Measurements from ENCODE around the gene YPEL1.

The YPEL1 gene, protein sequence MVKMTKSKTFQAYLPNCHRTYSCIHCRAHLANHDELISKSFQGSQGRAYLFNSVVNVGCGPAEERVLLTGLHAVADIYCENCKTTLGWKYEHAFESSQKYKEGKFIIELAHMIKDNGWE

DNA sequence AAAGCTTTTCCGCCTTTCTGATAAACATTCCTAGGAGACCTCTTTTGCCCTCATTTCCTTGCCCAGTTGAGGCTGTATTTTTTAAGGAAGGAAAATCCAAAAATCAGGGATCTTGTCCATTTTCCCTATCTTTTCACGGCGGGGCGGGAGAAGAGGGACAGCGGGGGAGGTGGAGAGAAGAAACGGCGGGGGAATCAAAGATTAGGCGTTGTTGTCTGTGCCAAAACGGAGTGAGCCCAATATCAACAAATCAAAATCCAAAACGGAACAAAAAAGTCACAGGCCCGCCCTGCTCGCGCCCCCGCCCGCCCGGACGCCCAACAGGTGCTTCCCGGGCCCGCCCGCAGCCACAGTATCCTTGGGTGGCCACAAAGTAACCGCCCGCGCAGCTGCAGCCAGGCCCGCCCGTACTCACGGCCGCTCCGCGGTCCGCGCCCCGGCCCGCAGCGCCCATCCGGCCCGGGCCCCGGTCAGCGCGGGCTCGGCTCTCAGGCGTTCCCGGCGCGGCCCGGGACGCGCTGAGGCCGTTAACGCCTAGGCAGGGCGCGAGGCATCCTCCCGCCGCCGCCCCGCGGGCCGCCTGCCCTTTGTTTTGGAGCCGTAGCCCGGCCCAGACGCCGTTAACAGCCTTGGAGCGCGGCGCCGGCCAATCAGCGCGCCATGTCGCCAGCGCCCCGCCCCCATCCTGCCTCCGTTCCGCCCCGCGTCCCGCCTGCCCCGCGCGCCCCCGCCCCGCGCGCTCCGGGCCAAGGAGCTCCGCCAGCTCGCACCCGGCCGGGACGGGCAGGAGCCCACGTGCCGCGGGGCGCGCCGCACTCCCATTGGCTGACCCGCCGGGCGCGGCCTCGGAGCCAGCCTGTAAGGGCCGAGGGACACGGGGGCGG, at the start of gene YPEL1:
TSS of gene YPEL1 (minus strand) at position 595 of the 884 bp plus-strand sequence. CDS start 25,050 bp downstream, outside the sequence.
- Histone ChIP-seq H3K4me2 (peak within 1 kb of the TSS; percentile 87 to 100 (median 95)), H3K27me3 (no peaks in the 10 kb centered on the region), H3K36me3 (peaks cover 0 to 14% (median 7%) of the 10 kb centered on the region in 11 experiments; a peak in 7 of 22 replicates), H4K20me1 (peaks cover 0 to 2% (median 0%) of the 10 kb centered on the region in 11 experiments; a peak in 2 of 22 replicates), H3K27ac (peak within 1 kb of the TSS; percentile 53 to 98 (median 95); a peak in 21 of 22 replicates), H3K4me1 (peaks cover 9 to 85% (median 70%) of the 10 kb centered on the region in 10 experiments), H3K4me3 (peak within 1 kb of the TSS; percentile 64 to 78 (median 71)), H3K9me3 (replicated peaks in 1 of 11) (peaks cover 0 to 9% (median 5%) of the 10 kb centered on the region in 11 experiments; a peak in 14 of 22 replicates), H3K9ac (peak within 1 kb of the TSS; percentile 75 to 94 (median 92))
- no peak for TF ChIP-seq Cebpa-rat (IDR thresholded peaks at IDR 0.05)

DNA sequence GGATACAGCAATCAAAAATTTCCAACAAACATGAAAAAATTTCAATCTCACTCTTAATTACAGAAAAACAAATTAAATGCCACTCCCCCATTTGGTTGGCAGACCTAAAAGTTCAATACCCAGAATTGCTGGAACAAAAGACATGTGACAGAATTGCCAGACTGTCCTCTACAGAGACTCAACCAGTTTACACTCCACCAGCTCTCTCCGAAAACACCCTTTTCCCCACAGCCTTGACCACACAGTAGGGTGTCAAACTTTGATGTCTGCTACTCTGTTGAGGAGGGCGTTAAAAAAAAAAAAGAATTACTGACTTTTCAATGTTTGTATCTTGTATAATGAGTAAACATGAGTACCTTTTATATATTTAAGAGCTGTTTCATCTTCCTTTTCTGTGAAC, 44.7 kb upstream of the YPEL1 start:
- Histone ChIP-seq H4K20me1 (peaks cover 0 to 45% (median 0%) of the 10 kb centered on the region in 11 experiments; a peak in 4 of 22 replicates), H3K4me3 (no peak overlapping the region), H3K9me3 (replicated peaks in 1 of 11) (peaks cover 0 to 20% (median 7%) of the 10 kb centered on the region in 11 experiments; a peak in 13 of 22 replicates), H3K27ac (peak overlapping the region in 3 of 11 experiments; percentile 20 to 63 (median 54); a peak in 3 of 22 replicates), H3K36me3 (peaks cover 60 to 96% (median 77%) of the 10 kb centered on the region in 11 experiments), H3K27me3 (no peaks in the 10 kb centered on the region), H3K9ac (no peak overlapping the region), H3K4me1 (peaks cover 9 to 58% (median 52%) of the 10 kb centered on the region in 10 experiments), H3K4me2 (peak overlapping the region in 6 of 11 experiments; percentile 53 to 70 (median 60); a peak in 10 of 22 replicates)
- TF ChIP-seq Cebpa-rat (IDR thresholded peaks at IDR 0.05), result no peak

DNA sequence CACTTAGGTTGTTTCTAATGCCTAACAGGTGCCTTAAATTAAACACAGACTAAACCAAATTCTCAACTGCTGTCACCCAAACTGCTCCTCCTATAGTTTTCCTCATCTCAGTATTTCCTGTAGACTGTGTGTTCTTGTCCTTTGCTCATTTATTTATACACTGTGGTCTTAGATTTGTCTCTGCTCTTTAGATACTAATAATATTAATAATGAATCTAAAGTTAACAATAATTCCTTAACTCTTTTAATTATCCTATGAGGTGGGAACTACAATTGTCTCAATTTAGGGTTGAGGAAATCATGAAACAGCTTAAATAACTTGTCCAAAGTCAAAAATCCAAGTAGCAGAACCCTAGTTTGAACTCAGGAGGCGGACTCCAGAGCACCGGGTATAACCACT, 43.9 kb upstream of the YPEL1 start:
- no peak for TF ChIP-seq Cebpa-rat (IDR thresholded peaks at IDR 0.05)
- Histone ChIP-seq H3K4me1 (peaks cover 16 to 64% (median 57%) of the 10 kb centered on the region in 10 experiments), H4K20me1 (peaks cover 0 to 38% (median 0%) of the 10 kb centered on the region in 11 experiments; a peak in 4 of 22 replicates), H3K36me3 (peaks cover 60 to 88% (median 72%) of the 10 kb centered on the region in 11 experiments), H3K9ac (no peak overlapping the region), H3K9me3 (replicated peaks in 1 of 11) (peaks cover 0 to 21% (median 11%) of the 10 kb centered on the region in 11 experiments; a peak in 8 of 22 replicates), H3K4me3 (no peak overlapping the region), H3K27ac (0 out of 22 replicates have a peak overlapping the region, but pooled peaks of 1 of the 11 experiments have one; percentile 1), H3K4me2 (peak overlapping the region in 4 of 11 experiments; percentile 4 to 68 (median 28); a peak in 5 of 22 replicates), H3K27me3 (no peaks in the 10 kb centered on the region)

DNA sequence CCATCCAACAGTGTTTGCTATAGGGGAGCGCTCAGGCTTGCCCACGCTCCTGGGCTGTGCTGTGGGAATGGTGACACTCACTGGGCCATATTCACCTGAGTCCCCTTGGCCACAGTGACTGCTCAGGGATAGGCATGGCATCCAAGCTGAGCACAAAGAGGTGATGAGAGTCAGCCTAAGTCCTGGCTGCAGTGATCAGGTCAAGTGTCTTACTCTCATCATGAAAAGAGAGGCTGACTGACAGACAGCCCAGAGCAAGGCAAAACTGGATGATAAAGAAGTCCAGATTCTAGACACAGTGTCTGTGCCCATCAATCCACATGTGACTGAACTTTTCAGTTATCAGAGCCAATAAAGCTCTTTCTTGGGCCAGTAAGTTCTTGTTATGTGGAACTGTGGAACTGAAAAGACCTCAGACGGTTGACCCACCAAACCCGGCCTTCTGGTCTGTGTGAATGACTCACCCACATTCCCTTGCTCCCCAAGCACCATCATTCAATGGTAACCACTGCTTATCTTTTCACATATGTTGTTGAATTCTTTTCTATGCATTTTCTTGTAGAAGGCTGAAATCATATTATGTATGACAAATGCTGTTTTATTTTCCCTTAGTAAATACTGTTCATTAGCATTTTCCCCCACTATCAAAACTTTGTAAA, 43.2 kb upstream of the YPEL1 start:
- Histone ChIP-seq H3K4me2 (peak overlapping the region in 5 of 11 experiments; percentile 4 to 68 (median 29); a peak in 7 of 22 replicates), H3K36me3 (peaks cover 59 to 86% (median 71%) of the 10 kb centered on the region in 11 experiments), H4K20me1 (peaks cover 0 to 38% (median 0%) of the 10 kb centered on the region in 11 experiments; a peak in 4 of 22 replicates), H3K4me3 (no peak overlapping the region), H3K9ac (no peak overlapping the region), H3K27me3 (no peaks in the 10 kb centered on the region), H3K27ac (peak overlapping the region in 3 of 11 experiments; percentile 1 to 36 (median 1); a peak in 2 of 22 replicates), H3K4me1 (peaks cover 21 to 69% (median 61%) of the 10 kb centered on the region in 10 experiments), H3K9me3 (replicated peaks in 1 of 11) (peaks cover 0 to 27% (median 16%) of the 10 kb centered on the region in 11 experiments; a peak in 17 of 22 replicates)
- no peak for TF ChIP-seq Cebpa-rat (IDR thresholded peaks at IDR 0.05)

DNA sequence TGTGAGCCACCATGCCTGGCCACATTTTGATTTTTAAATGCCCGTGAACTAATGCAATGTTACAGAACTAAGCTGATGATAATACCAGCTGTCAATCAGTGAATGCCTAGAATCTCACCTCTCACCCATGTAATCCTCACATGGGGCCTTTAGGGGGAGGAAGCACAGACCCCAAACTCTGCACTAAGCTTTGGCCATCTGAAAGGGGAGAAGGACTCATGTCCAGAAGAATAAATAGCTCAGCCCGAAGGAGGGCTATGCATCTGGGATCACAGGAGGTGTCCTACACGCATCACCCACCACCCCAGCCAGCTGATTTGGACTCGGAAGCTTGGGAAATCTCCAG, 36.0 kb upstream of the YPEL1 start:
- peak overlapping the region; percentile 78 to 92 (median 83); a peak in 21 of 22 replicates for H3K27ac ChIP-seq
- peak overlapping the region in 1 of 10 experiments; percentile 53; a peak in 1 of 20 replicates for H3K4me3 ChIP-seq
- peak overlapping the region in 8 of 11 experiments; percentile 65 to 77 (median 72); a peak in 8 of 22 replicates for H3K9ac ChIP-seq
- H3K9me3 ChIP-seq (replicated peaks in 1 of 11), result peaks cover 0 to 29% (median 20%) of the 10 kb centered on the region in 11 experiments; a peak in 17 of 22 replicates
- peaks cover 46 to 66% (median 55%) of the 10 kb centered on the region in 10 experiments for H3K4me1 ChIP-seq
- peak overlapping the region; percentile 53 to 98 (median 82); a peak in 19 of 22 replicates for H3K4me2 ChIP-seq
- peaks cover 69 to 97% (median 90%) of the 10 kb centered on the region in 11 experiments for H3K36me3 ChIP-seq
- H4K20me1 ChIP-seq, result peaks cover 0 to 14% (median 0%) of the 10 kb centered on the region in 11 experiments; a peak in 2 of 22 replicates
- TF ChIP-seq Cebpa-rat (IDR thresholded peaks at IDR 0.05), result no peak
- H3K27me3 ChIP-seq, result no peaks in the 10 kb centered on the region

DNA sequence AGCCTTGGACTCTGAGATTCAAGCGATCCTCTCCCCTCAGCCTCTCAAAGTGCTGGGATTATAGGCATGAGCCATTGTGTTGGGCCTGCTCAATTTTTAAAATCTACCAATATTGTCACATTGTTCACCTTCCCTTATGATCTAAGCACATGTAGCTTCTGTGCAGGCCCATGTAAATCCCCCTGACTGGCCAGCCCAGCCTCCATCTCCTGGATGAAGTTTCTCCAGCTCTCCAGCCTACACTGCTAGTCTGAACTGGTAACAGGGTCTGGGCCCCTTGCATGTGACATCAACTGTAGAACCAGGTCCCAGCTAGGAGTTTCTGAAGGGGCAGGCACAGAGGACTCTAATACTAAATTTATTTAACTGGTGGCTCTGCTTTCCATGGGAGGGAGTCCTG, 32.8 kb upstream of the YPEL1 start:
- H3K27me3 ChIP-seq, result no peaks in the 10 kb centered on the region
- peaks cover 92 to 97% (median 93%) of the 10 kb centered on the region in 11 experiments for H3K36me3 ChIP-seq
- H3K9me3 ChIP-seq (replicated peaks in 1 of 11), result peaks cover 0 to 2% (median under 1%) of the 10 kb centered on the region in 11 experiments; a peak in 8 of 22 replicates
- no peak for TF ChIP-seq Cebpa-rat (IDR thresholded peaks at IDR 0.05)
- H3K9ac ChIP-seq, result no peak overlapping the region; a peak in 1 of 22 replicates
- H3K27ac ChIP-seq, result peak overlapping the region in 5 of 11 experiments; percentile 3 to 41 (median 35); a peak in 5 of 22 replicates
- peaks cover 25 to 62% (median 51%) of the 10 kb centered on the region in 10 experiments for H3K4me1 ChIP-seq
- H4K20me1 ChIP-seq, result peaks cover 0 to 42% (median 11%) of the 10 kb centered on the region in 11 experiments; a peak in 13 of 22 replicates
- no peak overlapping the region; a peak in 2 of 22 replicates for H3K4me2 ChIP-seq
- no peak overlapping the region for H3K4me3 ChIP-seq

DNA sequence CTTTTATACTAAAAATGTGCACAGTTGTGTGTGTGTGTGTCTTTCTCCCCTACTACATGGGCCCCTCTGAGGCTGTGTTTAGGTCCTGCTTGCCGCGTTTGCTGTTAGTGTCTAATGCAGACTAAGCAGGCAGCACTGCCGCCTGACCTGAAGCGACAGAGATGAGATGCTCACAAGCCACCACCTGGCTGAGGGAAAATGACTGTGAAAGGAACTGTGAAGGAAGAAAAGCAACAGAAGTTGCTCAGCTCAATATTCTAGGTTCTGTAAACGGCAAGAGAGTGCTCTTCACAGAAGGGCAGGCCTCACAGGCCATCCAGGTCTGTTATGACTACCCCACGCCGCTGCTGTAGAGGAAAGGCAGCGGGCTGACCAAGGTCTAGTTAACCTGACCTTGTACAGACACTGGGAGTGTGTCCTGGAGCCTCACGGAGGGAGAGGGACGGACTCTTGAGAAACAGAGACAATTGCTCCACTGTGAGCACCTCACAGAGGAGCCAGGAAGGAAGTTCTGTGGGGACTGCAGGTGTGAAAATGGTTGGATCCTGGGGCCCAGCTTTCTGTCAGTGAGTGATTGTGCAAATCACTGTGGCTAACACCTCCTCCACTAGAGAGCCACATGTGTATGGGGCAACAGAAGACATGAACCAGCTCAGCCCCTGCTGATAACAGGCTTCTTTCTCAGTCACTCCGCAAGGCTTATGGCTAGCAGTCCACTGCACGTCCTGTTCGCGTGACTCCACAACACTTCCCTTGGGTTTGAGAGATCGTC, 31.3 kb upstream of the YPEL1 start:
- H3K4me2 ChIP-seq, result peak overlapping the region in 7 of 11 experiments; percentile 3 to 64 (median 34); a peak in 11 of 22 replicates
- no peak overlapping the region for H3K4me3 ChIP-seq
- peaks cover 13 to 48% (median 40%) of the 10 kb centered on the region in 10 experiments for H3K4me1 ChIP-seq
- peaks cover 98 to 100% (median 100%) of the 10 kb centered on the region in 11 experiments for H3K36me3 ChIP-seq
- no peaks in the 10 kb centered on the region for H3K27me3 ChIP-seq
- H3K27ac ChIP-seq, result peak overlapping the region in 8 of 11 experiments; percentile 43 to 78 (median 58); a peak in 16 of 22 replicates
- peak in 1 of 11 experiments; percentile 52; a peak in 2 of 22 replicates for TF ChIP-seq Cebpa-rat (IDR thresholded peaks at IDR 0.05)
- H3K9me3 ChIP-seq (replicated peaks in 1 of 11), result no peaks in the 10 kb centered on the region
- H3K9ac ChIP-seq, result peak overlapping the region in 8 of 11 experiments; percentile 27 to 64 (median 38); a peak in 13 of 22 replicates
- H4K20me1 ChIP-seq, result peaks cover 0 to 45% (median 11%) of the 10 kb centered on the region in 11 experiments; a peak in 13 of 22 replicates

All from BLaER1 treated with 17β-estradiol and CSF1 and Interleukin-3, amounts not matched to agents 10 nM and 100 nM (cell line).